Measurements from ENCODE around the gene MICALL2. TPM values are rescaled to one million over a fixed set of nuclear protein-coding genes. Genes with fewer than 3 reads are reported as not detected.

Gene MICALL2
- polyA plus RNA-seq, 1 donor from 2014 or later: 12.8 TPM

DNA sequence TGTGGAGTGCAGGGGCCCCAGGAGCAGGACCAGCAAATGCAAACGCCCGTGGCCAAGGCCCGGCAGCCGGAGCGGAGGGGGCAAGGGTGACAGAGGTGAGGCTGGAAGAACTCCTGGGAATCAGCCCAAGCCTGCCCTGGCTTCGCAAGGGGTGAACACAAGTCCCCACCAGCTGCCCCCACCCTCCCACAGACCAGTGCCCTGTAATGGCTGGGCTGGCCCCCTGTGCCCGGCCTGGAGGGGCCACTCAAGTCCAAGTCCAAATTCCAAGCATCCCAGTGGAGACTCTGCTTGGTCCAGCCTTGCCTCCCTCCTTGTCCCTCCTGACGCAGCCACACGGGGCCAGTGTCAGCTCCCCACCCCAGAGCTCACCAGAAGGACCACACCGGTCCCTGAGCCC, 28.0 kb downstream of the MICALL2 start:
- TF ChIP-seq TAF1 (IDR thresholded peaks at IDR 0.05; ENCODE audit: low read depth) (no peak), EP300 (conservative IDR thresholded peaks at IDR 0.05; ENCODE audit: poor library complexity, severe bottlenecking) (no peak), POLR2AphosphoS5 (IDR thresholded peaks at IDR 0.05) (no peak), EZH2 (IDR thresholded peaks at IDR 0.05; ENCODE audit: borderline replicate concordance, insufficient read depth, low read length, poor library complexity, severe bottlenecking) (no peak), MXI1 (conservative IDR thresholded peaks at IDR 0.05; ENCODE audit: poor library complexity, severe bottlenecking) (no peak), SMC3 (conservative IDR thresholded peaks at IDR 0.05; ENCODE audit: poor library complexity) (no peak)
- TF ChIP-seq, protein P1, sequence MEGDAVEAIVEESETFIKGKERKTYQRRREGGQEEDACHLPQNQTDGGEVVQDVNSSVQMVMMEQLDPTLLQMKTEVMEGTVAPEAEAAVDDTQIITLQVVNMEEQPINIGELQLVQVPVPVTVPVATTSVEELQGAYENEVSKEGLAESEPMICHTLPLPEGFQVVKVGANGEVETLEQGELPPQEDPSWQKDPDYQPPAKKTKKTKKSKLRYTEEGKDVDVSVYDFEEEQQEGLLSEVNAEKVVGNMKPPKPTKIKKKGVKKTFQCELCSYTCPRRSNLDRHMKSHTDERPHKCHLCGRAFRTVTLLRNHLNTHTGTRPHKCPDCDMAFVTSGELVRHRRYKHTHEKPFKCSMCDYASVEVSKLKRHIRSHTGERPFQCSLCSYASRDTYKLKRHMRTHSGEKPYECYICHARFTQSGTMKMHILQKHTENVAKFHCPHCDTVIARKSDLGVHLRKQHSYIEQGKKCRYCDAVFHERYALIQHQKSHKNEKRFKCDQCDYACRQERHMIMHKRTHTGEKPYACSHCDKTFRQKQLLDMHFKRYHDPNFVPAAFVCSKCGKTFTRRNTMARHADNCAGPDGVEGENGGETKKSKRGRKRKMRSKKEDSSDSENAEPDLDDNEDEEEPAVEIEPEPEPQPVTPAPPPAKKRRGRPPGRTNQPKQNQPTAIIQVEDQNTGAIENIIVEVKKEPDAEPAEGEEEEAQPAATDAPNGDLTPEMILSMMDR (IDR thresholded peaks at IDR 0.05; ENCODE audit: poor library complexity, severe bottlenecking): no peak
- Histone ChIP-seq H3F3A (ENCODE audit: insufficient read depth, low read length, poor library complexity, severe bottlenecking) (no peaks in the 10 kb centered on the region), H2AFZ (ENCODE audit: low read depth, low read length) (no peak overlapping the region), H3K9me3 (ENCODE audit: low read length) (no peaks in the 10 kb centered on the region), H3K36me3 (ENCODE audit: insufficient read depth, low read length) (no peaks in the 10 kb centered on the region), H3K9ac (ENCODE audit: low read length) (no peak overlapping the region), H3K27ac (ENCODE audit: low read length) (no peak overlapping the region), H4K20me1 (ENCODE audit: insufficient read depth) (no peaks in the 10 kb centered on the region), H3K9me2 (ENCODE audit: insufficient read depth, low read length) (no peaks in the 10 kb centered on the region), H3K4me3 (ENCODE audit: low read length) (no peak overlapping the region), H3K79me2 (replicated peaks; ENCODE audit: insufficient read depth, low read length) (no peaks in the 10 kb centered on the region), H3K27me3 (ENCODE audit: insufficient read depth, low read depth, low read length) (no peaks in the 10 kb centered on the region), H3K4me2 (ENCODE audit: low read length) (no peak overlapping the region)

- no peak overlapping the region for H3K9ac ChIP-seq (ENCODE audit: low read length)
- H3F3A ChIP-seq (ENCODE audit: insufficient read depth, low read length, poor library complexity, severe bottlenecking): no peaks in the 10 kb centered on the region
- H3K9me3 ChIP-seq (ENCODE audit: low read length): no peaks in the 10 kb centered on the region
- no peaks in the 10 kb centered on the region for H3K9me2 ChIP-seq (ENCODE audit: insufficient read depth, low read length)
- no peak overlapping the region for H3K27ac ChIP-seq (ENCODE audit: low read length)
- H3K4me2 ChIP-seq (ENCODE audit: low read length): no peak overlapping the region
- H3K4me3 ChIP-seq (ENCODE audit: low read length): no peak overlapping the region
- H3K27me3 ChIP-seq (ENCODE audit: insufficient read depth, low read depth, low read length): no peaks in the 10 kb centered on the region
- H3K79me2 ChIP-seq (replicated peaks; ENCODE audit: insufficient read depth, low read length): no peaks in the 10 kb centered on the region
- no peak for TF ChIP-seq EP300 (conservative IDR thresholded peaks at IDR 0.05; ENCODE audit: poor library complexity, severe bottlenecking)
- TF ChIP-seq TAF1 (IDR thresholded peaks at IDR 0.05; ENCODE audit: low read depth): no peak
- no peak for TF ChIP-seq RAD21 (conservative IDR thresholded peaks at IDR 0.05)
- no peak for TF ChIP-seq EZH2 (IDR thresholded peaks at IDR 0.05; ENCODE audit: borderline replicate concordance, insufficient read depth, low read length, poor library complexity, severe bottlenecking)
- no peak for TF ChIP-seq POLR2AphosphoS5 (IDR thresholded peaks at IDR 0.05)
- no peak for TF ChIP-seq MXI1 (conservative IDR thresholded peaks at IDR 0.05; ENCODE audit: poor library complexity, severe bottlenecking)
- TF ChIP-seq, protein P1 (IDR thresholded peaks at IDR 0.05; ENCODE audit: poor library complexity, severe bottlenecking): no peak
- TF ChIP-seq, protein P2, sequence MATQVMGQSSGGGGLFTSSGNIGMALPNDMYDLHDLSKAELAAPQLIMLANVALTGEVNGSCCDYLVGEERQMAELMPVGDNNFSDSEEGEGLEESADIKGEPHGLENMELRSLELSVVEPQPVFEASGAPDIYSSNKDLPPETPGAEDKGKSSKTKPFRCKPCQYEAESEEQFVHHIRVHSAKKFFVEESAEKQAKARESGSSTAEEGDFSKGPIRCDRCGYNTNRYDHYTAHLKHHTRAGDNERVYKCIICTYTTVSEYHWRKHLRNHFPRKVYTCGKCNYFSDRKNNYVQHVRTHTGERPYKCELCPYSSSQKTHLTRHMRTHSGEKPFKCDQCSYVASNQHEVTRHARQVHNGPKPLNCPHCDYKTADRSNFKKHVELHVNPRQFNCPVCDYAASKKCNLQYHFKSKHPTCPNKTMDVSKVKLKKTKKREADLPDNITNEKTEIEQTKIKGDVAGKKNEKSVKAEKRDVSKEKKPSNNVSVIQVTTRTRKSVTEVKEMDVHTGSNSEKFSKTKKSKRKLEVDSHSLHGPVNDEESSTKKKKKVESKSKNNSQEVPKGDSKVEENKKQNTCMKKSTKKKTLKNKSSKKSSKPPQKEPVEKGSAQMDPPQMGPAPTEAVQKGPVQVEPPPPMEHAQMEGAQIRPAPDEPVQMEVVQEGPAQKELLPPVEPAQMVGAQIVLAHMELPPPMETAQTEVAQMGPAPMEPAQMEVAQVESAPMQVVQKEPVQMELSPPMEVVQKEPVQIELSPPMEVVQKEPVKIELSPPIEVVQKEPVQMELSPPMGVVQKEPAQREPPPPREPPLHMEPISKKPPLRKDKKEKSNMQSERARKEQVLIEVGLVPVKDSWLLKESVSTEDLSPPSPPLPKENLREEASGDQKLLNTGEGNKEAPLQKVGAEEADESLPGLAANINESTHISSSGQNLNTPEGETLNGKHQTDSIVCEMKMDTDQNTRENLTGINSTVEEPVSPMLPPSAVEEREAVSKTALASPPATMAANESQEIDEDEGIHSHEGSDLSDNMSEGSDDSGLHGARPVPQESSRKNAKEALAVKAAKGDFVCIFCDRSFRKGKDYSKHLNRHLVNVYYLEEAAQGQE (IDR thresholded peaks at IDR 0.05; ENCODE audit: borderline replicate concordance): no peak
- no peak for TF ChIP-seq SMC3 (conservative IDR thresholded peaks at IDR 0.05; ENCODE audit: poor library complexity)
- no peaks in the 10 kb centered on the region for H3K36me3 ChIP-seq (ENCODE audit: insufficient read depth, low read length)
- no peaks in the 10 kb centered on the region for H4K20me1 ChIP-seq (ENCODE audit: insufficient read depth)
- no peak overlapping the region for H2AFZ ChIP-seq (ENCODE audit: low read depth, low read length)
These were observed 29.0 kb downstream of the MICALL2 start for GRCh38 chr7:1430056-1430845.

Data from neural cell (in vitro differentiated cells).